HPDE6-E6E7 (cell line): ENCODE data around the gene LCOR.
A peak's percentile ranks its signal among the peaks of the same experiment; 100 is the strongest.
"Not testable (repeated sequence)": the region's sequence is repeated elsewhere in the genome, so short reads cannot be mapped to it uniquely, and the experiment has no call there.

Experiments used
- DNase-seq: peaks from one replicate; pipeline ENCODE4 v3.0.0; 2011; ENCODE audit warnings: missing footprints; ENCODE audit errors: extremely low spot score

Gene LCOR

DNA sequence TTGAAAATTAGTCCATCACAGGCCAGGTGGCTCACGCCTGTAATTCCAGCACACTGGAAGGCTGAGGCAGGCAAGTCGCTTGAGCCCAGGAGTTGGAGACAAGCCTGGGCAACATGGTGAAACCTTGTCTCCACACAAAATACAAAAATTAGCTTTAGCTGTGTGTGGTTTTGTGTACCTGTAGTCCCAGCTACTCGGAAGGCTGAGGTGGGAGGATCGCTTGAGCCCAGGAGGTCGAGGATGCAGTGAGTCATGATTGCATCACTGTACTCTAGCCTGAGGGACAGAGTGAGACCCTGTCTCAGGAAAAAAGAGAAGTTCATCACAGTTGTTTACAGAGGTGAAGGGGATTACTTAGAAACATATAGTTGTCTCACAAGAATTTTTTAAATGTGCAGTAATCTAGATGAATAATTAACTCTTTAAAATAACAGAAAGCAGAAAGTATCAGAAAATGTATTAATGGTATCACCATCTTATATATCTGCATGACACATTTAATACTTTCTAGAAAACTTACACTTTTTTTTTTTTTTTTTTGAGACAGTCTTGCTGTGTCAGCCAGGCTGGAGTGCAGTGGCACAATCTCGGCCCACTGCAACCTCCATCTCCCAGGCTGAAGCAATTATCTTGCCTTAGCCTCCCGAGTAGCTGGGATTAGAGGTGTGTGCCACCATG lies 8.9 kb downstream of the LCOR start:
- DNase-seq, result no peak

DNA sequence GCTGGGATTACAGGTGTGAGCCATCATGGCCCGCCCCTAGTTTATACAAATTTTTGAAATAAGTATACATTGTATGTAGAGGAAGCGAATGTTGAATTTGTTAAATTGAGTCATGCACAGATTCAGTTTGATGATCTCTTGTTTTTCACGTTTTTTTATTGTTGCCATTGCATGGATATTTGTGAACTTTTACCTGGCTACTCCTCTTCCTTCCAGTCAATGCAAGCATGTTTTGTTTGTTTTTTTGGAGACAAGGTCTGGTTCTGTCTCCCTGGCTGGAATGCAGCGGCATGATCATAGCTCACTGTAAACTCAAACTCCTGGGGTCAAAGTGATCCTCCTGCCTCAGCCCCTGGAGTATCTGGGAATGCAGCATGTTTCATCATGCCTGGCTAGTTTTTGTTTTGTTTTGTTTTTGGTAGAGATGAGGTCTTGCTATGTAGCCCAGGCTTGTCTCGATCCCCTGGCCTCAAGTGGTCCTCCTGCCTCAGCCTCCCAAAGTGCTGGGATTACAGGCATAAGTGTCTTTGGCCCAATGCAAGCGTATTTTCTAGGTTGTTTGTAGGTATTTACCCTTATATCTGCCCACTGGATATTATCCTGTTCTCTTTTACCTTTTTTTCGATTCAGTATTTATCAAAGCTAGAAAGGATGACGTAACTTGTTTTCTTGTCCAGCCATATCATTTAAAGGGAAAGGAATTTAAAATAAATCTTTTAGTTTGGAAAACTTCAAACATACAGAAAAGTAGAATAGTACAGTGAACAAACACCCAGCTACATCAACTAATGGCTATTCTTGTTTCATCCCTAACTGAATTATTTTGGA lies 11.0 kb downstream of the LCOR start:
- DNase-seq, result no peak

DNA sequence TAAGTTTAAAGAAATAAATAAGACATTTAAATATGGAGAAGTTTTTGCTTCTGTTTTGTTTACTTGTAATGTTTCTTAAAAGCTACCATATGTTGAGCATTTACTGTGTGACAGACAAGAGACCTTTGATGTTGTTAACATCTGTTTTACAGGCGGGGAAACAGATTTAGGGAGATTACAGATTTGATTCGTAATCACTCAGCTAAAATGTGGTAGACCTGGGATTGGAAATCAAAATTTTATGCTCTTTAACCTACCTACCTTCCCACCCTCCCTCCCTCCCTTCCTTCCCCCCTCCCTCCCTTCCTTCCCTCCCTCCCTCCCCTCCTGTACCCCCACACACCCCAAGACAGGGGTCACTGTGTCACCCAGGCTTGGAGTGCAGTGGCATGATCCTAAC lies 11.7 kb downstream of the LCOR start:
- DNase-seq, result no peak

DNA sequence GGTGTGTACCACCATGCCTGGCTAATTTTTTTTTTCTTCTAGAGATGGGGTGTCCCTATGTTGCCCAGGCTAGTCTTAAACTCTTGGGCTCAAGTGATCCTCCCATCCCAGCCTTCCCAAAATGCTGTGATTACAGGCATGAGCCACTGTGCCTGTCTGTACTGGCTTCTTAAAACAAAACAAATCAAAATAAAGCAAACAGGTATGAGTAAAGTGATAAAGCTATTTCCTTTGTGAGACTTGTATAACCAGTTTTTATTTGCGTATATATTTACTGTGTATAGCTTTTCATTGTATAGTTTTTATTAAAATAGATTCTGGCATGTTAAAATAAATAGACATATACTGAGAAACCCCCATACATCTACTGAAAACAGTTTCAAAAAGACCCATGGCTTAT lies 14.3 kb downstream of the LCOR start:
- no peak for DNase-seq

DNA sequence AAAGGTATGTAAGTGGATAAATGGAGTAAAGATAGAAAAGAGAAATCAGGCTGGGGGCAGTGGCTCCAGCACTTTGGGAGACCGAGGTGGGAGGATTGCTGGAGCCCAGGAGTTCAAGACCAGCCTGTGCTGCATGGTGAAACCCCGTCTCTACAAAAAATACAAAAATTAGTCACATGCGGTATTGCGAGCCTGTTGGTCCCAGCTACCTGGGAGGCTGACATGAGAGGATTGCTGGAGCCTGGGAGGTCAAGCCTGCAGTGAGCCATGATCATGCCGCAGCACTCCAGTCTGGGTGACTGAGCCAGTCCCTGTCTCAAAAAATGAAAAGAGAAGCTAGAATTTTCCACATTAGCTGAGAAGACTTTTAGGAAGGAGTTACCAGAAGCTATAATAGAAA lies 14.8 kb downstream of the LCOR start:
- DNase-seq, result no peak

DNA sequence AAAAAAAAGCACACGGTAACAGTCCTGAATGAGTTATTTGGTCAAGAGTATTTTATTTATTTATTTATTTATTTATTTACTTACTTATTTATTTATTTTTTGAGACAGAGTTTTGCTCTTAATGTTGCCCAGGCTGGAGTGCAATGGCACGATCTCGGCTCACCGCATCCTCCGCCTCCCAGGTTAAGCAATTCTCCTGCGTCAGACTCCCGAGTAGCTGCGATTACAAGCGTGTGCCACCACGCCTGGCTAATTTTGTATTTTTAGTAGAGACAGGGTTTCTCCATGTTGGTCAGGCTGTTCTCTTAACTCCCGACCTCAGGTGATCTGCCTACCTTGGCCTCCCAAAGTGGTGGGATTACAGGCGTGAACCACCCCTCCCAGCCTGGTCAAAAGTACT lies 15.3 kb downstream of the LCOR start:
- not testable (repeated sequence) for DNase-seq

DNA sequence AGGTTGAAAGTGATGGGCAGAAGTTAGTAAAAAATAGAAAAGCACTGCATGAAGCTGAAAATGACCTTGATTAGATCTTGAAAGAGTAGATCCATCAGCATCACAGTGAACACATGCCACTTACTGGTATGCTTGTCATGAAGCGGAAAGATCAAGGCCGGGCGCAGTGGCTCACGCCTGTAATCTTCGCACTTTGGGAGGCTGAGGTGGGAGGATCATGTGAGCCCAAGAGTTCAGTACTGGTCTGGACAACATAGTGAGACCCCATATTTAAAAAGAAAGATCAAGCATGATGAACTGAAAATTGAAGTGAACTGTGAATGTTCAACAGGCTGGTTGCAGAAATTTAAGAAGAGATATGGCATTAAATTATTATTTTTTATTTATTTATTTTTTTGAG lies 18.0 kb downstream of the LCOR start:
- DNase-seq, result no peak

DNA sequence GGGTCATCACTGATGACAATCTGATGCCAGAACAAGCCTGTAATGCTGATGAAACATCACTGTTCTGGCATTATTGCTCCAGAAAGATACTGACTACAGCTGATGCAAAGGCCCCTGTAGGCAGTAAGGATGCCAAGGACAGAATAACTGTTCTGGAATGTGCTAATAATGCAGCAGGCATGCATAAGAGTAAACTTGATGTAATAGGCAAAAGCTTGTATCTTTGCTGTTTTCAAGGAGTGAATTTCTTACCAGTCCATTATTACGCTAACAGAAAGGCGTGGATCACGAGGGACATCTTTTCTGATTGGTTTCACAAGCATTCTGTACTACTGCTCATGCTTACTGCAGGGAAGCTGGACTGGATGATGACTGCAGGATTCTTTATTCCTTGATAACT lies 18.7 kb downstream of the LCOR start:
- no peak for DNase-seq

DNA sequence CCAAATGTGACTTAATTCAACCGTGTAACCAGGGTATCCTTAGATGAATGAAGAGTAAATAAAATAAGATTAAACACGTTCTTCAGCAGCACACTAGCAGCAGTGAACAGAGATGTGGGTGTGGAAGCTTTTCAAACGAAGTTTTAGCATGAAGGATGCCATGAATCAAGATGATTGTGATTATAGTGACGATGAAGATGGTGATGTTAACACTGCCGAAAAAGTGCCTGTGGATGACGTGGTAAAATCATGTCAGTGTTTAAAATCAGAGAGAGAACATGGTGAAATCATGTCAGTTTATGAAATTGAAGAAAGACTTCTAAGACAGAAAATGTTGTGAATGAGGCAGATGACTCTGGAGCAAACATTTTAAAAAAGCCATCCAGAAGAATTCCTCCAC lies 19.2 kb downstream of the LCOR start:
- no peak for DNase-seq

DNA sequence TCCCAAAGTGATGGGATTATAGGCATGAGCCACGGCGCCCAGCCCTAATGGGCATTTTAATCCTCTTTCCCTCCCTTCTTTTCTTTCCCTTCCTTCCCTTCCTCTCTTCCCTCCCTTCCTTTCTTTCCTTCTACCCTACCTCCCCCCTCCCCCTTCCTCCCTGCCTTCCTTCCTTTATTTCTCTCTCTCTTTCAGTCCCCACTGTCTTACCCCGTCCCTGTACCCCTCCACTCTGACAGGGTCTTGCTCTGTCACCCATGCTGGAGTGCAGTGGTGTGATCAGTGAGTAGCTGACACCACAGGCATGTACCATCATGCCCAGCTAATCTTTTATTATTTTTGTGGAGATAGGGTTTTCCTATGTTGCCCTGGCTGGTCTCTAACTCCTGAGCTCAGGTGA lies 24.2 kb downstream of the LCOR start:
- no peak for DNase-seq

DNA sequence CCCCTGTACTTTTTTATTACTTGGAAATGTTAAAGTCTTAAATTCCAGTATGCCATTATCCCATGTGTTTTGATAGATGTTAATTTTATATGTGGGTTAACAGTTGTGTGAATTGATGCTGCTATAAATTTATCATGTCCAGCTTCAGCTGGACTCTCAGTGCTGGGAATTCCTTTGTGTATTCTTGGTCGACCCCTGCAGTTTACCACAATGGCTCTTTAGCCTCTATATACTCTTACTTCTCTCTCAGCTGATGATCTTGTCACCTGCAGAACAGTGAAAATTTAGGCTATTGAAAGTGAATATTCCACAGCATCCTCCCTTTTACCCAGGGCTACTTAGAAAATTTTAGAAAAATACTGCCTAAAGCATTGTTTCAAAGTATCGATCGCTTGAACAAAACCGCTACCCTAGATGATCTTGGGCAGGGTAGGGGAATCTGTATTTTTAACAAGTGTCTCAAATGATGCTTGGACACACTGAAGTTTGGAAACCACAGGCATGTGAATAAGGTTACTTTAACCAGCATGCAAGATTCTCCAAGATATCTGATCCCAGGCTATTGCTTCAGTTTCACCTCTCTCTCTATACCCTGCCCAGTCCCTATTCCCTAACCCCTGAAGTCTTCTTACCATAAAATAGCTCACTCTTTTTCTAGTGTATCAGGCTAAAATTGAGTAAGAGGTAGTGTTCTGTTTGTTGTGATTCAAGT lies 25.4 kb downstream of the LCOR start:
- DNase-seq, result no peak

DNA sequence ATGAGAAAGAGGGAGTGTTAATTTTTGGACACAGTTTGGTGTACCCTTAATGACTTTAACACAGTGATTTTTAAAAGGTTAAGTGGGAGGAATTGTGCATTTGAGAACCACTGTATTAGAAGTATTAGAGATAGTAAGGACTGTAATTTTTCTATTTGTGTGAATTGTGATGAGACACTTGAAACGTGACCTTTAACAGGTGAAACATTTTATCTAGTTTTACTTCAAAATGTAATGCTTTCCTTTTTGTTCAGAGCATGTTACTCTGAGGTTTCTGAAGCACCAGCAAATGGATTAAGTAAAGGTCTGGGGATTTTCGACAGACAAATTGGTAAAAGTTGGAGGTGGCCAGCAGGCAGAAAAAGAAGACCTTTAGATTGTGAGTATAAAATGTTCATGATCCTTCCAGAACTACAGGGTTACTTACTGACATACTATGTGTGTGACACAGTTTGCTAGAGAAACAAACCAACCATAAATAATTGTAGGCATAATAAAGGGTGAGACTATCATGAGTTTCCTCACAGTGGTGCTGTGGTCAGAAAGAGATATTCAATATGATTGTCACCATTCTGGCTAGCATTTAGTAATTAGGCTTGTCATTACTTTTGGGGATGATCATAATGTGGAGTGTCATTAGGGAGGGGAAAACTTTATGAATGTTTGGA lies 26.1 kb downstream of the LCOR start:
- DNase-seq, result no peak

DNA sequence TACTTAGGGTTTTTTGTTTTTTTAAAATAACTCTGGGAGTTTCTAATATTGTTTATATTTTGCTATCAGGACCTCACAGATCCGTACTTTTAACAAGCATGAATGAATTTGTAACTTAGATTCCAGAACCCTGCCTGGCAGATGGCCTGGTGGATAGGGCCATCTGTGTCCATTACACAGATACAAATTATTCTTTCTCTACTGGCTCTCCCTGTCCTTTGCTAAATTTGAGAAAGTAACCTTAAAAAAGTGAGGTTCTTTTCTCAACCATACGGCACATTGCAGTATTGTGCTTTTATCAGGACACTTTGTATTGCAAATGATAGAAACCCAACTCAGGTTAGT lies 26.6 kb downstream of the LCOR start:
- no peak for DNase-seq

DNA sequence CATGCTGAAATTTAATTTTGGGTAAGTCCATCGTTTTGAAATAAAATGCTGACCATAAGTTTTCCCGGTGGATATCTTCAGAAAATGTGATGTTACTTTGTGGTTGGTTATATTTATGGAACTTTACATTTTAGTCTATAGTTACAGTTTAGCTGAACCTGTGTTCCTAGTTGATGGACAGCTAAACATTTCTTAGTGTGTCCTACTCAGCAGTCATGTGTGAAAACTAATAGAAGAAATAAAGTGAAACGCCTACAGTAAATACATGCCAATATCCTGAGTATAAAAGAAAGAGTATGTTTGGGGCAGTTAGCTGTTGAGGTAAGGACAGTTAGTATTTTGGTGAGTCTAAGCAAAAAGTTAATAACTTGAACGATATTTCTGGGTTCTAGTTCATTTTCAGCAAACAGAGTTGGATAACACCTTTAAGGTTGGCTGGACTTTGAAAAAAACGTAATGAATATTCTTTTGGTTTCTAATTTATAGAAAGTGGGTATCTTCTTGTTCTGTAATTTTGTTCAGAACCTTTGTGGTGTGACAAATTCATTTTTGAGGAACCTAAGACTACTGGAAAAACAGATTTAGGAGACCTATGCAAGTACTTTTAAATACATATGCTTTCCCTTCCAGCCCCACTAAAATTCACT lies 28.7 kb downstream of the LCOR start:
- no peak for DNase-seq

DNA sequence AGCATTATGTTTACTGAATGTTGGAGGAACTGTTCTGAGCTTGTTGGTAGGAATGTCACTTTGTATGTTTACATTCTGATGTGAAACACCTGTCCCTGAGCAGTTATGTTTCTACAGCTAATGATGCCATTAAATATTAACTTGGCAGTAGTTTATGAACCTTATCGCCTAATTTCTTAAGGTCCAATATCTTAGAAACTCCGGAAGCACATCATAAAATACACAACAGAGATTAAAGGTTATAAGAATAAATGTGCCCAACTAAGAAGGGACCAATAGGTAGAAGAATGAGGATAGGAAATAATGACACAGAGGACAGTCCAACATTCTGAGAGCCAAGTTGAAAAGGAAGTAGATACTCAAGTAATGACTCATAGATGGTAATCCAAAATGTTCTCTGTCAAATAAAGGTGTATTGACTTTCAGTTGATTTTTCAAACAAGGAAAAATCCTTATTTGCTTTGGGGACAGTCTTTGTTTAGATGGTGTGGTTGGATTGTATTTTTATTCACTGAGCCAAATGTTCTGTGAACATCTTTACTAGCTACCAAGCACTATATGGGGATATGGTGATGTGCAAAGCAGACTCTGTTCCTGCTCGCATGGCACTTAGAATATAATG lies 31.9 kb downstream of the LCOR start:
- DNase-seq, result peak; percentile 20

DNA sequence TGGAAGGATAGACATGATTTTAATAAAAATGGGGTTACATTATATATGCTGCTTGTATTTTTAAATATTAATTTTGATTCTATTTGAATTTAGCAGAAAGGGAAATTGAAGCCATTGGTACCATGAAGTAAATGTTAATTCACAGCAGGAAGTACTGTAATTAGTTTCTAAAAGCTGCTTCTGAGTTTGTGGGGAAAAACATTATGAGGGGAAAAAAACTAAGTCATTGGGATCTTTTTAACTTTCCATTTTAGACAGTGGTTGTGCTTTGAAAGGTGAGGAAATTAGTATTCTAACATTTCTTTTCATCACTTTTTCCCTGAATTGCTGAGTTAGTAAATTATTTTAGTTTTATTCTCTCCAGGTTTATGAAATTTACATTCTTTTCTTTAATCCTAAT lies 41.0 kb downstream of the LCOR start:
- DNase-seq, result no peak

DNA sequence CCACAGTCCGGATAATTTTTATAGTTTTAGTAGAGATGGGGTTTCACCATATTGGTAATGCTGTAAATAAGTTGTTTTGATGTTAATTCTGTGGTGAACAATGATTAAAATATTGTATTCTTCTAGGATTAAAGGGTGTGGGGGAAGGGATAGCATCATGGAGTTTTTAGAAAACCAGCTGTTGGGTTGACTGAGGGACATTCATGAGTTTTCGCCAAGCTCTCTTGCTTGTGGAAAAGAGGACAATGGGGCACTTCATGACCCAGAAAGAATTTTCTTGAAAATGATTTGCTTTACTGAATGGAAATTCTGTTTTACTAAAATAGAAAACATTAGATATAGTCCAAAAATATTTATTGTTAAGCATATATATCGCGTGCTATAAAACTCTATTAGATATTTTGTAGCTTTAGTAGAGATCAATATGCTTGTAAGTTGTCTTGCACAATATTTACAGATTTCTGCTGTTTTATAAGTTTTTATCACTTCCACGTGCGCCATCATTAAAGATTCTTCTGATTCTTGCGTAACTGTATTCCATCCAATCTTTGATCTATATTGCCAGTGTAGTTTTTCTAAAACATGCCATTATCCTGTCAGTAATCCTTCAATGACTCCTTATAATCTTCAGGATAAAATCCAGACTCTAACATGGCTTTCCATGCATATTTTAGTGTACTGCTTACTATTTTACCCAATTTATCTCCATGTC lies 41.8 kb downstream of the LCOR start:
- DNase-seq, result no peak

DNA sequence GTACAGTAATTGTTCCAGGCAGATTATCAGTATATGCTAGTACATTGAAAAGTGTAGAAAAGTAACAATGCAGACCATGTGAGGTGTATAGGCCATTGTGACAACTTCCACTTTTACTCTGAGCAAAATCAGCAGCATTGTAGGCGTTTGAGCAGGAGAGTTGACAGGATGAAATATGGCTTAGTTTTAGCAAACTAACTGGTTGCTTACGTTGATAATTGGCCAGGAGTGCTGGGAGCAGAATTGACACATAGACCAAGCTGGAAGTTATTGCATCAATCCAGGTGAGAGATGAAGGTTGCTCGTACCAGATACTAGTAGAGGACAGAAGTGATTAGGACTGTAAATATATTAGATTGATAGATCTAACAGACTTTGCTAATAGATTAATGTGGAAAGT lies 46.0 kb downstream of the LCOR start:
- no peak for DNase-seq

DNA sequence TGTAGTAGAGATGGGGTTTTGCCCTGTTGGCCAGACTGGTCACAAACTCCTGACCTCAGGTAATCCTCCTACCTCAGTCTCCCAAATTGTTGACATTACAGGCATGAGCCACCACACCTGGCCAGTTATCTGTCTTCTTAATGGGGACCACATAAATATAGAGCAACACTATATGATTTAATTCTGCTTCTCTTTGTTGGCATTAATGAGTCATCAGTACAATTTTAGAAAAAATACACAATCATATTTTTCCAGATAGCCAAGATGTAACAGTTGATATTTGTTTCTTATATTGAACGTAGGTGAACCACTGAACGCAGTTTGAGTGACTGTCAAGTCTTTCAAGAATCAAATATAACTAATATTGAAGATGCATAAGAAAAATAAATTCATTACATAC lies 48.5 kb downstream of the LCOR start:
- no peak for DNase-seq

DNA sequence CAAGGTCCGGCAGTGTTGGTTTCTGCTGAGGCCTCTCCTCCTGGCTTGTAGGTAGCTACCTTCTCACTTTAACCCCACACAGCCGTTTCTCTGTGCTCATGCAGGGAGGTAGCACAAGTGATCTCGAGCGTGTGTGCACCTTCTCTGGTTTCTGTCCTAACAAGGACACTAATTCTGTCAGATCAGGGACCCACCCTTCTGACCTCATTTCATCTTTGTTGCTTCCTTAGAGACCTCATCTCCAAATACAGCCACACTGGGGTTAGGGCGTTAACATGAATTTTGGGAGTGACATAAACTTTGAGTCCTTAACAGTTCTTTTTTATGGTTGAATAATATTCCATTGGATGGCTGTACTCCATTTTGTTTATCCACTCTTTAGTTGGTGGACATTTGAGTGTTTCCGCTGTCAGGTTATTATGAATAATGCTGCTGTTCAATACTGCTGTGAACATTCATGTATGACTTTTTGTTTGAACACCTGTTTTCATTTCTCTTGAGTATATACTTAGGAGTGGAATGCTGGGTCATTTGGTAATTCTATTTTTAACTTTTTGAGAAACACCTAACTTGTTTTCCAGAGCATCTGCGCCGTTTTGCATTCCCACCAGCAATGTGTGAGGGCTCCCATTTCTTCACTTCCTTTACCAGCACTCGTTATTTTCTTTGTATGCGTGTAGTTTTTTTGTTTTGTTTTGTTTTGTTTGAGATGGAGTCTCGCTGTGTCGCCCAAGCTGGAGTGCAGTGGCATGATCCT lies 57.5 kb downstream of the LCOR start:
- DNase-seq, result no peak
